ENCODE measurements around the gene STPG3. TPM values are rescaled to one million over a fixed set of nuclear protein-coding genes. Genes with fewer than 3 reads are reported as not detected.

Gene STPG3
- total RNA-seq, 2 donors from 2014 or later, result not detected

DNA sequence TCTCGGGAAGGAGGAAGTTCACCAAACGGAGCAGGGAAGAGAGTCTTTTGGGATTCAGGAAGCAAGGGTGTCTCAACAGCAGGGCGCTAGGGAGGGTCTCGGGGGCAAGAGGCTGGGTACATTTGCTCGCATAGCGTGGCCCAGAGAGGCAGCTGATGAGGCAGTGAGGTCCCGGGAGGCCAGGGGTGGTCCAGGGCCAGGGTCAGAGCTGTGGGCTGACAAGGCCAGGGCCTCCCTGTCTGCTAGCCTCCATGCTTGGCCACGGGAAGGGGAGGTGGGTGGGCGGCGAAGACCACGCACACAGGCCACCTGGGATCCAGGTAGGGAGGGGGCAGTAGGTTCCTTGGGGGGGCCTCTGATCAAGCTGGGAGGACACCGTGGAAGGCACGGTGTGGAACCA lies 39.6 kb upstream of the STPG3 start:
- intact Hi-C loops (cut with DNase I), result no loop called here
- Histone ChIP-seq H3K9me3 (no peaks in the 10 kb centered on the region), H3K4me1 (peaks cover 2% of the 10 kb centered on the region), H3K9ac (ENCODE audit: low read depth in 2 of 2, low read length in 2 of 2) (no peak overlapping the region), H3K27ac (no peak overlapping the region), H3K36me3 (no peaks in the 10 kb centered on the region), H3K4me3 (no peak overlapping the region), H3K27me3 (no peaks in the 10 kb centered on the region)
- TF ChIP-seq, protein P1, sequence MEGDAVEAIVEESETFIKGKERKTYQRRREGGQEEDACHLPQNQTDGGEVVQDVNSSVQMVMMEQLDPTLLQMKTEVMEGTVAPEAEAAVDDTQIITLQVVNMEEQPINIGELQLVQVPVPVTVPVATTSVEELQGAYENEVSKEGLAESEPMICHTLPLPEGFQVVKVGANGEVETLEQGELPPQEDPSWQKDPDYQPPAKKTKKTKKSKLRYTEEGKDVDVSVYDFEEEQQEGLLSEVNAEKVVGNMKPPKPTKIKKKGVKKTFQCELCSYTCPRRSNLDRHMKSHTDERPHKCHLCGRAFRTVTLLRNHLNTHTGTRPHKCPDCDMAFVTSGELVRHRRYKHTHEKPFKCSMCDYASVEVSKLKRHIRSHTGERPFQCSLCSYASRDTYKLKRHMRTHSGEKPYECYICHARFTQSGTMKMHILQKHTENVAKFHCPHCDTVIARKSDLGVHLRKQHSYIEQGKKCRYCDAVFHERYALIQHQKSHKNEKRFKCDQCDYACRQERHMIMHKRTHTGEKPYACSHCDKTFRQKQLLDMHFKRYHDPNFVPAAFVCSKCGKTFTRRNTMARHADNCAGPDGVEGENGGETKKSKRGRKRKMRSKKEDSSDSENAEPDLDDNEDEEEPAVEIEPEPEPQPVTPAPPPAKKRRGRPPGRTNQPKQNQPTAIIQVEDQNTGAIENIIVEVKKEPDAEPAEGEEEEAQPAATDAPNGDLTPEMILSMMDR (IDR thresholded peaks at IDR 0.05), result no peak
- DNase-seq, result no peak

- intact Hi-C loops (cut with DNase I), result no loop called here
- no peak overlapping the region for H3K4me3 ChIP-seq
- H3K9me3 ChIP-seq, result no peaks in the 10 kb centered on the region
- TF ChIP-seq, protein P1 (IDR thresholded peaks at IDR 0.05), result no peak
- no peak for DNase-seq
- H3K9ac ChIP-seq (ENCODE audit: low read depth in 2 of 2, low read length in 2 of 2), result no peak overlapping the region
- no peak overlapping the region for H3K27ac ChIP-seq
- H3K4me1 ChIP-seq, result no peaks in the 10 kb centered on the region
- H3K27me3 ChIP-seq, result no peaks in the 10 kb centered on the region
- no peaks in the 10 kb centered on the region for H3K36me3 ChIP-seq
Observed at GRCh38 chr9:137212520-137212919, 38.6 kb upstream of the STPG3 start.

DNA sequence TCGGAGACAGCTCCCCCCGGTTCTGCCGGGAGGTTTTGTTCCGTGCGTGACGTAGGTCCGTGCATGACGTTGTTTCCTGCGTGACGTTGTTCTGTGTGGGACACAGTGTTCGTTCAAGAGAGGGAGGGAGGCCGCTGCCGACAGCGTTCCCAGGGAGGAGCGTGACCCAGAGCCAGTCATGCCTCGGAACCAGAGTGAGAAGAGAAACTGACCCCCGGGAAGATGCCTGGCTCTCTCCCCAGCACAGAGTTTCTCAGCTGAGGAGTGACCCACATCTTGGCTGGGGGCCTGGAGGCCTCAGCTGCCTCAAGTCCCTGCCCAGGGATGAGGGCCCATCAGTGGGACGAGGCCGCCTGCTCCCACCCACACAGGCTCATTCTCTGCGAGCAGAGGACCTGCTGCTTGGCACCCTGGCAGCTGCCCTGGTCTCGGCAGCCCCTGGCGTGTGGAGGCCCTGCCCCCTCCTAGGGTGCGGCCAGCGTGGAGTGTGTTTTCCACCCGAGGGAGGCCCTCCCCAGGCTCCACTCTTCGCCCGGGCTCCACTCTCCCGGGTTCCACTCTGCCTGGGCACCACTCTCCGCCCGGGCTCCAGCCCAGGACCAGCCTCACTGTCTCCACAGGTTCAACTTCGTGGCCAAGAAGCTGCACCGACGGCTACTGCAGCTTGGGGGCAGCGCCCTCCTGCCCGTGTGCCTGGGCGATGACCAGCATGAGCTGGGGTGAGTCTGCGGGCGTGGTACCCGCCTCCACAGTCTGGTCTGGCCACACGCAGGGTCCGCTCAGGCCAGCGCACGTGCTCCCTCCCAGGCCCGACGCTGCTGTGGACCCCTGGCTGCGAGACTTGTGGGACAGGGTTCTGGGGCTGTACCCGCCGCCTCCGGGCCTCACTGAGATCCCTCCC lies 37.7 kb upstream of the STPG3 start:
- Histone ChIP-seq H3K4me3 (no peak overlapping the region), H3K27me3 (no peaks in the 10 kb centered on the region), H3K36me3 (no peaks in the 10 kb centered on the region), H3K27ac (no peak overlapping the region), H3K4me1 (no peaks in the 10 kb centered on the region), H3K9ac (ENCODE audit: low read depth in 2 of 2, low read length in 2 of 2) (no peak overlapping the region), H3K9me3 (no peaks in the 10 kb centered on the region)
- intact Hi-C loops (cut with DNase I), result no loop called here
- TF ChIP-seq, protein P1 (IDR thresholded peaks at IDR 0.05), result no peak
- DNase-seq, result no peak

GRCh38 chr9:137214620-137215019 lies 36.5 kb upstream of the STPG3 start:
- no peaks in the 10 kb centered on the region for H3K36me3 ChIP-seq
- H3K27ac ChIP-seq, result no peak overlapping the region
- intact Hi-C loops (cut with DNase I), result no loop called here
- no peaks in the 10 kb centered on the region for H3K4me1 ChIP-seq
- no peak for DNase-seq
- no peak overlapping the region for H3K9ac ChIP-seq (ENCODE audit: low read depth in 2 of 2, low read length in 2 of 2)
- TF ChIP-seq, protein P1 (IDR thresholded peaks at IDR 0.05), result no peak
- H3K4me3 ChIP-seq, result no peak overlapping the region
- no peaks in the 10 kb centered on the region for H3K27me3 ChIP-seq
- H3K9me3 ChIP-seq, result no peaks in the 10 kb centered on the region

- no peak overlapping the region for H3K27ac ChIP-seq
- DNase-seq, result no peak
- intact Hi-C loops (cut with DNase I), result no loop called here
- H3K36me3 ChIP-seq, result no peaks in the 10 kb centered on the region
- H3K9ac ChIP-seq (ENCODE audit: low read depth in 2 of 2, low read length in 2 of 2), result no peak overlapping the region
- H3K4me1 ChIP-seq, result no peaks in the 10 kb centered on the region
- H3K4me3 ChIP-seq, result no peak overlapping the region
- H3K9me3 ChIP-seq, result no peaks in the 10 kb centered on the region
- TF ChIP-seq, protein P1 (IDR thresholded peaks at IDR 0.05), result no peak
- H3K27me3 ChIP-seq, result no peaks in the 10 kb centered on the region
Observed at GRCh38 chr9:137215196-137215986, 35.7 kb upstream of the STPG3 start.
